ENCODE measurements around the gene MTARC1.

GRCh38 chr1:220827445-220828178 lies 40.9 kb downstream of the MTARC1 start:
- no peak for TF ChIP-seq CTCF (IDR thresholded peaks at IDR 0.05)
- no peak for TF ChIP-seq POLR2A (IDR thresholded peaks at IDR 0.05)
- no peak for TF ChIP-seq EP300 (IDR thresholded peaks at IDR 0.05)

Measured in ovary (tissue), 3 donors.